SK-N-MC (cell line): ENCODE data around the gene SLC25A22.

Experiments used
- EZH2 ChIP-seq: fragments of 200-600 bp; sonication (generic); IDR thresholded peaks from one replicate; pipeline ENCODE4 v1.6.1; 2017; ENCODE audit warnings: antibody characterized with exemption
- FOXP2 ChIP-seq: optimal IDR thresholded peaks from 2 replicates; pipeline ENCODE3; 2011; ENCODE audit warnings: mild to moderate bottlenecking, moderate library complexity; ENCODE audit not compliant: insufficient read depth; ENCODE audit errors: extremely low read length, control extremely low read depth
- POLR2AphosphoS5 ChIP-seq: IDR thresholded peaks from 2 replicates; pipeline ENCODE4 v1.6.1; 2012; ENCODE audit warnings: mild to moderate bottlenecking, low read depth, low read length, borderline replicate concordance

- TF ChIP-seq EZH2 (no peak), POLR2AphosphoS5 (no peak), FOXP2 (no peak)
Observed at GRCh38 chr11:819943-820649, 22.0 kb upstream of the SLC25A22 start.
